SK-N-SH treated with all-trans-retinoic acid at 6 μM for 48 hours (cell line): ENCODE measurements around the gene STIMATE.

Experiments used
- ESRRG ChIP-seq: fragments of 250-450 bp; sonication (Bioruptor Pico); IDR thresholded peaks from 2 replicates; pipeline ENCODE4 v1.6.1; 2021; ENCODE audit warnings: mild to moderate bottlenecking
- OSR1 ChIP-seq: fragments of 250-450 bp; sonication (Bioruptor Pico); IDR thresholded peaks from 2 replicates; pipeline ENCODE4 v1.8.0; 2022; ENCODE audit warnings: moderate library complexity, mild to moderate bottlenecking, inconsistent platforms
- TCF4 ChIP-seq: fragments of 250-450 bp; sonication (Bioruptor Pico); IDR thresholded peaks from 2 replicates; pipeline ENCODE4 v1.8.0; 2021; ENCODE audit warnings: mild to moderate bottlenecking, moderate library complexity, borderline replicate concordance
- ZC3H10 ChIP-seq: fragments of 250-450 bp; sonication (Bioruptor Pico); IDR thresholded peaks from 2 replicates; pipeline ENCODE4 v1.5.1; 2021; ENCODE audit warnings: mild to moderate bottlenecking, moderate library complexity
- ZFP3 ChIP-seq: fragments of 250-450 bp; sonication (Bioruptor Pico); IDR thresholded peaks from 2 replicates; pipeline ENCODE4 v1.5.0; 2020; ENCODE audit warnings: mild to moderate bottlenecking, moderate library complexity
- ZNF8 ChIP-seq: fragments of 450-650 bp; formaldehyde crosslinking; IDR thresholded peaks from 2 replicates; pipeline ENCODE4 v1.5.0; 2020; ENCODE audit warnings: mild to moderate bottlenecking, moderate library complexity

GRCh38 chr3:52846432-52846965 lies 50.8 kb downstream of the STIMATE start:
- TF ChIP-seq ZC3H10 = no peak
- TF ChIP-seq TCF4 (CRISPR knock-in tag) = no peak
- TF ChIP-seq OSR1 (CRISPR knock-in tag) = no peak
- TF ChIP-seq ESRRG (CRISPR knock-in tag) = no peak
- no peak for TF ChIP-seq ZNF8 (CRISPR knock-in tag)
- no peak for TF ChIP-seq ZFP3 (CRISPR knock-in tag)
